PC-9 (cell line): Measurements from ENCODE around the gene CYP24A1. TPM values are rescaled to one million over a fixed set of nuclear protein-coding genes. Genes with fewer than 3 reads are reported as not detected.

Experiments used
- total RNA-seq: library from RNA; stranded (reverse); gene quantifications from 2 replicates; pipeline ENCODE4 v1.2.3, GENCODE V29; 2021

CYP24A1 gene
- total RNA-seq, 1 experiment from 2014 or later, result 4.9 TPM

Other genes with a start within 250 kb of the CYP24A1 start
- gene BCAS1, start 103.4 kb downstream of the CYP24A1 start, total RNA-seq, result 3.9 and 4.0 TPM in 2 replicates
- 44.1 and 49.5 TPM in 2 replicates for gene PFDN4, start 34.1 kb upstream of the CYP24A1 start, total RNA-seq